IPS-NIHi7 (cell line): Measurements from ENCODE around the gene CIDEA.
A peak's percentile ranks its signal among the peaks of the same experiment; 100 is the strongest.
"Not testable (repeated sequence)": the region's sequence is repeated elsewhere in the genome, so short reads cannot be mapped to it uniquely, and the experiment has no call there.

Experiments
- DNase-seq: peaks from one replicate; pipeline ENCODE4 v3.0.0; 2012; ENCODE audit warnings: mixed read lengths; ENCODE audit errors: extremely low spot score

CIDEA gene

GRCh38 chr18:12239431-12239830 lies 14.7 kb upstream of the CIDEA start:
- no peak for DNase-seq

DNA sequence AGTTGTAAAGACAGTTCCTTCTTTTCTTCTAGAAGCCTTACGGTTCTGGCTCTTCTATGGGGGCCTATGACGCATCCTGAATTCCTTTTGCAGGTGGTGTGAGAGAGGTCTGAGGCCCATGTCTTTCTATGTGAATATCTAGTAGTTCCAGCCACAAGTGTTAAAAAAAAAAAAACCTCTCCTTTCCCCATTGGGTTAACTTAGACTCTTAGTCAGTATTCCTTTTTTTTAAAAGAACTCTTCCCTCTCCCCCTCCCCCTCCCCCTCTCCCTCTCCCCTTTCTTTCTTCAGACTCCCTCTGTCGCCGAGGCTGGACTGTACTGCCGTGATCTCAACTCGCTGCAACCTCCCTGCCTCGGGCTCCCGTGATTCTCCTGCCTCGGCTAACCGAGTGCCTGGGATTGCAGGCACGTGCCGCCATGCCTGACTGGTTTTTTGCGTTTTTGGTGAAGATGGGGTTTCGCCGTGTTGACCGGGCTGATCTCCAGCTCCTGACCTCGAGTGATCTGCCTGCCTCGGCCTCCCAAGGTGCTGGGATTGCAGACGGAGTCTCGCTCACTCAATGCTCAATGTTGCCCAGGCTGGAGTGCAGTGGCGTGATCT lies 11.4 kb upstream of the CIDEA start:
- no peak for DNase-seq

- DNase-seq: not testable (repeated sequence)
Observed at GRCh38 chr18:12243272-12243671, 10.9 kb upstream of the CIDEA start.

DNA sequence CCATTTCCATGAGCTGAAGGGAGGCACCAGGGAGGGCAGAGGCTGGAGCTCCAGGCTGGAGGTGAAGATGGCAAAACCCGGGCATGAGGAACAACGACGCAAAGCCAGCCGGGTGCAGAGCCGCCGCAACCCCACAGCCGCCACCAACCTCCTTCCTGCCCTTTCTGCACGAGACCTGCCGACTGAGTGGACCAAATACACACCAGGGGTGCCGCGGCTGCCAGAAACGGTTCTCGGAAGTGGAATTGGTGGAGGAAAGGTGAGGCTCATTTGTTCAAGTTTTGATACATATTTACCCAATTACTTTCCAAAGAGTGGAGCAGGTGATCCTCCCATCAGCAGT lies 8.4 kb upstream of the CIDEA start:
- DNase-seq: no peak

DNA sequence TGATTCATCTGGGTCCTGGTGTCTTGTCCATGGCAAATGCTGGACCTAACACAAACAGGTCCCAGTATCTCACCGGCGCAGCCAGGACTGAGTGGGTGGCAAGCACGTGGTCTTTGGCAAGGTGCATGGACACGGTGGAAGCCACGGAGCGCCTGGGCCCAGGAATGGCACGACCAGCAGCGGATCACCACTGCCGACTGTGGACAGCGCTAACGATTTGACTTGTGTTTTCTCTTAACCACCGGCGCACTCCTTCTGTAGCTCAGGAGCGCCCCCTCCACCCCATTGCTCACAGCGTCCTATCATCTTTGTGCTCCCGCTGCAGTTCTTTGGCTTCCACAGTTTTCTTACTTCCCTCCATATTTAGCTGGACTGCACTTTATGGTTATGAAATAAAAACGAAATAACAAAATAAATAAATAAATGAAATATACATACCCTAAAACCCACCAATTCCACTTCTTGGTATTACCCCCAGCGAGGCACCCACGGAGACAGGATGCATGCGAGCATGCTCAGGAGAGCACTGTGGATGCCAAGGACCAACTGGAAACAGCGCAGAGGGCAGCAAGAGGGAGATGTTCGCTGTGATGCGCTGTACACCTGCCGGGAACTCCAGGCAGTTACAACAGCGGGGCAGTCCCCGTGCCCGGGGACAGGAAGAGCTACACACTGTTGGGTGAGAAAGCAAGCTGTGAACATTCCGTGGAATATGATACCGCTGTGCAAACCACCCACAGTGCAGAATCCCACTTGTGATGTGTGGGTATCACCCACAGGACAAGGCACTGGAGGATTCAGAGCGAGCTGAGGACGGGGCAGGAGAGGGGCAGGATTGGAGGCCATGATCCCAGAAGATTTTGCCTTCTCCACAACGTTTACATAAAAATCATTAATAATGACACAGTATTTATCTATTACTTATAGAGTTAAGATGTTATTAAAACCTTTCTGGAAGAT lies 7.0 kb upstream of the CIDEA start:
- DNase-seq: peak; percentile 82

GRCh38 chr18:12247946-12248345 lies 6.2 kb upstream of the CIDEA start:
- DNase-seq: no peak

- no peak for DNase-seq
Observed at GRCh38 chr18:12248926-12249720, 5.0 kb upstream of the CIDEA start.

DNA sequence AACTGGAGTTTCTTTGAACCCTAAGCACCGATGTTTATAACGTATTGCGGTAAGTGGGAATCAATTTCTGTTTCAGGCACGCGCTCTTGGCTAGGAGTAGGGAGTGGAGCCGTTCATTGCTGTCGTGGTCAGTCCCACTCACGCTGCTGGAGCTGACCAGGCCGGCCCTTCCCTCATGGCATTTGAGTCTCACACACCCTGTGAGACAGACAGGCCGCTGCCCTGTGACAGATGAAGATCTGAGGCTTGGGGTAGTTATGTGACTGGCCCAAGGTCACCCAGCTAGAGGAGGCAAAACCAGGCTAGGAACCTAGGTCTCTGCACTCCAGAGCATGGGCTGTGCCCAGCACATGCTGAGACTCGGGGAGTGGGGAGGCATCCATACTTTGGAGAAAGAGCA lies 2.9 kb upstream of the CIDEA start:
- DNase-seq: no peak

- DNase-seq: no peak
Observed at GRCh38 chr18:12252061-12252460, 2.1 kb upstream of the CIDEA start.

GRCh38 chr18:12253027-12253426 lies 1.1 kb upstream of the CIDEA start:
- no peak for DNase-seq

- DNase-seq: peak; percentile 61
Observed at GRCh38 chr18:12253663-12254135, 462 bp upstream of the CIDEA start.

DNA sequence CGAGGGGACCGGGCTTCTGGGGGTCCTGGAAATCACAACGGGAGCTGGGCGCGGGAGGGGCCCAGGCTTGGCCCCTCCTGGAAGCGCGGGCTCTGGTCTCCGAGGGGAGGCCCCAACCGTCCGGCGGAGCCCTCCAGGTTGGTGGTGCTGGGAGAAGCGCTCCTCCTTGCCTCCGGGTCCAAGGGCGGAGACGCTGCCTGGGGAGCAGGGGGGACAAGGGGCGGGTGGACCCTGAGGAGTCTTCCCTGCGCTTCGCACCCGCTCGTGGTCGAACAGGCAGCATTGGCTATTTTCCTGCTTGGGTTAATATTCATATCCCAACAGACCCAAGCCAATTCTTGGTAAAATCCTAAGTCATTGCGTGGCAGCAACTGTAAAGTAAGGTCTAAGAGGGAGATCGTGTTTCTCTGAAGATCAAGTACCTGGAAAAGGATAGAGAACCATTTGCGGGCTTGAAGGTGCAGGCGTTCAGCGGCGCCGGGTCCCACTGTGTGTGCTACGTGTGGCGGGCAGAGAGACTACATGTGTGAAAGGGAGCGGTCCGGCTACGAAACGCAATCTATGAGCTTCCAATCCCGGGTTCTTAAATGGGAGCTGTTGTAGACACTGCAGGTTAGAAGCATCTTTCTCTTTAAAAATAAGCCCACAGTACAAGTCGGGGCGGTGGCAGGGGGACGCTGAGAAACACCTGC lies 805 bp downstream of the CIDEA start:
- DNase-seq: no peak

GRCh38 chr18:12255626-12256026 lies 1.5 kb downstream of the CIDEA start:
- DNase-seq: no peak

GRCh38 chr18:12256951-12257350 lies 2.8 kb downstream of the CIDEA start:
- DNase-seq: no peak

- no peak for DNase-seq
Observed at GRCh38 chr18:12257996-12258718, 4.0 kb downstream of the CIDEA start.

- DNase-seq: no peak
Observed at GRCh38 chr18:12258719-12259705, 4.9 kb downstream of the CIDEA start.

GRCh38 chr18:12262748-12263147 lies 8.6 kb downstream of the CIDEA start:
- DNase-seq: no peak

DNA sequence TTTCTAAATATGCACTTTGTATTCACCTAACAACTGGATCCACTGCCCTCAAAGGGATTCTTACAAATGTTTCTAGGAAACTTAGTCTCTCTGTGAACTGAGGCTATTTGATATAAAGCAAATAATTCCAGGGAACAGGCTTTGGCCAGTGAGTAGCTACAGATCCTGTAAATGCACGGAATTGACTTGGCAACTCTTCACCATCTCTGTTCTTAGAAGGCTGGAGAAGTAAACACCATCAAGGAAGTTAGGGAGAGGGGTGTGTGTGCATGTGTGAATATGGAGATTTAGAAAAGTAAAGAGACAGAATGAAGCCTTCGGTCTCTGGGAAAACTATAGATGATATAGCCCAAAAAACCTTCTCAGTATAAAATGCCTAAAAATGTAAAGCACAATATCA lies 10.7 kb downstream of the CIDEA start:
- DNase-seq: no peak

- peak; percentile 91 for DNase-seq
Observed at GRCh38 chr18:12271376-12272235, 17.4 kb downstream of the CIDEA start.
